H1 (cell line): ENCODE measurements around the gene RNASE13.

Experiments
- CHD2 ChIP-seq: IDR thresholded peaks from 2 replicates; pipeline ENCODE4 v1.6.1; 2012; ENCODE audit warnings: low read length, improper control_type of control experiment
- EP300 ChIP-seq, 2 experiments: IDR thresholded peaks; 1 replicate in 1 of 2; 2 replicates in 1 of 2; pipeline ENCODE4 v1.6.1; 2011 to 2012; ENCODE audit warnings: low read depth in 2 of 2, low read length in 2 of 2, mild to moderate bottlenecking in 2 of 2, borderline replicate concordance in 1 of 2, inconsistent platforms in 1 of 2, moderate library complexity in 1 of 2
- MAFK ChIP-seq: IDR thresholded peaks from 2 replicates; pipeline ENCODE4 v1.6.1; 2012; ENCODE audit warnings: low read depth, mild to moderate bottlenecking, improper control_type of control experiment, low read length
- POLR2AphosphoS5 ChIP-seq: IDR thresholded peaks from 2 replicates; pipeline ENCODE4 v1.6.1; 2011; ENCODE audit warnings: low read depth, low read length
- SIN3A ChIP-seq, 2 experiments: IDR thresholded peaks in 1 of 2; conservative IDR thresholded peaks in 1 of 2; 2 replicates each; pipeline ENCODE4 v1.6.1; 2011 to 2012; ENCODE audit warnings: low read length in 2 of 2, improper control_type of control experiment in 1 of 2, low read depth in 1 of 2, mild to moderate bottlenecking in 1 of 2
- SP1 ChIP-seq: IDR thresholded peaks from 2 replicates; pipeline ENCODE4 v1.6.1; 2011; ENCODE audit warnings: low read depth, low read length
- SRF ChIP-seq: IDR thresholded peaks from 2 replicates; pipeline ENCODE4 v1.6.1; 2011; ENCODE audit warnings: mild to moderate bottlenecking, low read depth, low read length, moderate library complexity
- TAF7 ChIP-seq: optimal IDR thresholded peaks from 2 replicates; pipeline ENCODE3; 2011; ENCODE audit warnings: low read depth, mild to moderate bottlenecking, inconsistent platforms, low read length, moderate library complexity, borderline replicate concordance
- TF ChIP-seq, protein P1 (sequence below): IDR thresholded peaks from 2 replicates; pipeline ENCODE4 v1.6.1; 2012; ENCODE audit warnings: inconsistent platforms
- TF ChIP-seq, protein P2 (sequence below), 3 experiments: IDR thresholded peaks; 1 replicate in 2 of 3; 2 replicates in 1 of 3; pipeline versions ENCODE4 v1.5.1 to v1.6.1; 2011; ENCODE audit warnings: low read length in 3 of 3, mild to moderate bottlenecking in 3 of 3, inconsistent platforms in 2 of 3, low read depth in 1 of 3, moderate library complexity in 1 of 3; ENCODE audit not compliant: insufficient read depth in 1 of 3; ENCODE audit errors: control extremely low read depth in 1 of 3

DNA sequence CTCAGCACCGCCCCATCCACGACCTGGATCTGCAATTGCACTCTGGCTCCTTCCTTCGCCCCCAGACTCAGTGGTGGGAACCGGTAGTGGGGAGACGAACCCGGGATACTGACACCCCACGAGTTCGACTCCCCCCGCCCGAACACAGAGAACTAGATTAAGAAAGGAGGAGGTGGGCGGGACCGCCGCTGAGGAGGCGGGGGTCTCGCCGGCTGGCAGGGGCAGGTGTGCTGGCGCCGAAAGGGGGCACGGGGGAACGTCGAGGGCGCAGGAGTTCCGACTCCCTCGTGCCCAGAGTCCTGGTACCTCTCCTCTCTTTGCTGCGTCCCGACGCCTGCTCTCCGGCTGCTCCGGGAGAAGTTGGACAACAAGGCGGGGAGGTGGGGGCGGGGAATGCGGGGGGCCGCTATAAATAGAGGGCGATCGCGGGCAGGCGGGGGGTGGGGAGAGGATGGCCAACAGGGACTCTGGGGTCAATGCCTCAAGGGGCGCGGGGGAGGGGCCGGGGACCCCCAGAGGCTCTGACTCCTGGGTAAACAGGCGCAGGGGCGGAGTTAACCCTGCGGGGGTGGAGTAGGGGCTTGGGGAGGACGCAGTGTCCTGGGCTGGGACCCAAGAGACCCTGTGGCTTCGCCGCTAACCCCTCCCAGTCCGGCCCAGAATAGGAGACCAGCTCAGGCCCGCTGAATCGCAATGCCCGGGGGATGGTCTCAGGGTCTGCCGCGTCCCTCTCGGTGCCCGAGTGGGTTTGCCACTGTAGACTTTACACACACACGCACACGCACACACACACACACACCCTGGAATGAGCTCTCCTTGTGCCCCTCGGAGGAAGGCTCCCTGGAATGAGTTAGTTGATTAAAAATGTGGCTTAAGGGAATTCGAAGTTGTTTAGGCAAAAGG is 9.0 kb downstream of the RNASE13 start:
- TF ChIP-seq TAF7 (no peak), SP1 (no peak), MAFK (no peak), SIN3A (conservative IDR thresholded peaks at IDR 0.05 in 1 of 2, IDR thresholded peaks at IDR 0.05 in 1 of 2; ENCODE audit: low read depth in 1 of 2, low read length in 2 of 2) (no peak), EP300 (IDR thresholded peaks at IDR 0.05; ENCODE audit: borderline replicate concordance in 1 of 2, low read depth in 2 of 2, low read length in 2 of 2) (no peak), CHD2 (no peak), SRF (no peak), POLR2AphosphoS5 (no peak)
- TF ChIP-seq, protein P1, sequence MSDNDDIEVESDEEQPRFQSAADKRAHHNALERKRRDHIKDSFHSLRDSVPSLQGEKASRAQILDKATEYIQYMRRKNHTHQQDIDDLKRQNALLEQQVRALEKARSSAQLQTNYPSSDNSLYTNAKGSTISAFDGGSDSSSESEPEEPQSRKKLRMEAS = peak; percentile 90
- TF ChIP-seq, protein P2, sequence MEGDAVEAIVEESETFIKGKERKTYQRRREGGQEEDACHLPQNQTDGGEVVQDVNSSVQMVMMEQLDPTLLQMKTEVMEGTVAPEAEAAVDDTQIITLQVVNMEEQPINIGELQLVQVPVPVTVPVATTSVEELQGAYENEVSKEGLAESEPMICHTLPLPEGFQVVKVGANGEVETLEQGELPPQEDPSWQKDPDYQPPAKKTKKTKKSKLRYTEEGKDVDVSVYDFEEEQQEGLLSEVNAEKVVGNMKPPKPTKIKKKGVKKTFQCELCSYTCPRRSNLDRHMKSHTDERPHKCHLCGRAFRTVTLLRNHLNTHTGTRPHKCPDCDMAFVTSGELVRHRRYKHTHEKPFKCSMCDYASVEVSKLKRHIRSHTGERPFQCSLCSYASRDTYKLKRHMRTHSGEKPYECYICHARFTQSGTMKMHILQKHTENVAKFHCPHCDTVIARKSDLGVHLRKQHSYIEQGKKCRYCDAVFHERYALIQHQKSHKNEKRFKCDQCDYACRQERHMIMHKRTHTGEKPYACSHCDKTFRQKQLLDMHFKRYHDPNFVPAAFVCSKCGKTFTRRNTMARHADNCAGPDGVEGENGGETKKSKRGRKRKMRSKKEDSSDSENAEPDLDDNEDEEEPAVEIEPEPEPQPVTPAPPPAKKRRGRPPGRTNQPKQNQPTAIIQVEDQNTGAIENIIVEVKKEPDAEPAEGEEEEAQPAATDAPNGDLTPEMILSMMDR (IDR thresholded peaks at IDR 0.05; ENCODE audit: control extremely low read depth in 1 of 3, insufficient read depth in 1 of 3, low read depth in 1 of 3, low read length in 3 of 3) = no peak
